ENCODE measurements around the gene PIK3CG.

Gene PIK3CG

DNA sequence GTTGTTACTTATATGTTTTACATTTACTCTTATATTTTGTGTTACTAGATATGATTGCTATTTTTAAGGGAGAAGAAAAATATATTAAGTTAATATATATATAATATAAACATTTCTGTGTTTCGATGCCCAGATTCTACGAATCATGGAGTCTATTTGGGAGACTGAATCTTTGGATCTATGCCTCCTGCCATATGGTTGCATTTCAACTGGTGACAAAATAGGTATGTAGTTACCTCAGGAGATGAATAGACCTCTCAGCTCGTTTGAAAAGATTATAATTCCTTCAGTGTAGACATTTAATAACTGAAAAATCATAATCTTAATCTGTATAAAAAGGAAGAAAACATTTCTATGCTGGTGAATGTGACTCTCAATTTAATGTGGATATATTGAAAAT, 16.9 kb downstream of the PIK3CG start:
- no peak overlapping the region for H3K27ac ChIP-seq
- no peak overlapping the region for H3K4me3 ChIP-seq
- no peaks in the 10 kb centered on the region for H3K27me3 ChIP-seq
- H3K9me3 ChIP-seq = no peaks in the 10 kb centered on the region
- no peak for DNase-seq
- no peaks in the 10 kb centered on the region for H3K4me1 ChIP-seq
- intact Hi-C loops (cut with DNase I; ENCODE audit: low total_unique reads) = no loop called here
- H3K36me3 ChIP-seq = no peaks in the 10 kb centered on the region
- TF ChIP-seq, protein P1, sequence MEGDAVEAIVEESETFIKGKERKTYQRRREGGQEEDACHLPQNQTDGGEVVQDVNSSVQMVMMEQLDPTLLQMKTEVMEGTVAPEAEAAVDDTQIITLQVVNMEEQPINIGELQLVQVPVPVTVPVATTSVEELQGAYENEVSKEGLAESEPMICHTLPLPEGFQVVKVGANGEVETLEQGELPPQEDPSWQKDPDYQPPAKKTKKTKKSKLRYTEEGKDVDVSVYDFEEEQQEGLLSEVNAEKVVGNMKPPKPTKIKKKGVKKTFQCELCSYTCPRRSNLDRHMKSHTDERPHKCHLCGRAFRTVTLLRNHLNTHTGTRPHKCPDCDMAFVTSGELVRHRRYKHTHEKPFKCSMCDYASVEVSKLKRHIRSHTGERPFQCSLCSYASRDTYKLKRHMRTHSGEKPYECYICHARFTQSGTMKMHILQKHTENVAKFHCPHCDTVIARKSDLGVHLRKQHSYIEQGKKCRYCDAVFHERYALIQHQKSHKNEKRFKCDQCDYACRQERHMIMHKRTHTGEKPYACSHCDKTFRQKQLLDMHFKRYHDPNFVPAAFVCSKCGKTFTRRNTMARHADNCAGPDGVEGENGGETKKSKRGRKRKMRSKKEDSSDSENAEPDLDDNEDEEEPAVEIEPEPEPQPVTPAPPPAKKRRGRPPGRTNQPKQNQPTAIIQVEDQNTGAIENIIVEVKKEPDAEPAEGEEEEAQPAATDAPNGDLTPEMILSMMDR (IDR thresholded peaks at IDR 0.05) = no peak

DNA sequence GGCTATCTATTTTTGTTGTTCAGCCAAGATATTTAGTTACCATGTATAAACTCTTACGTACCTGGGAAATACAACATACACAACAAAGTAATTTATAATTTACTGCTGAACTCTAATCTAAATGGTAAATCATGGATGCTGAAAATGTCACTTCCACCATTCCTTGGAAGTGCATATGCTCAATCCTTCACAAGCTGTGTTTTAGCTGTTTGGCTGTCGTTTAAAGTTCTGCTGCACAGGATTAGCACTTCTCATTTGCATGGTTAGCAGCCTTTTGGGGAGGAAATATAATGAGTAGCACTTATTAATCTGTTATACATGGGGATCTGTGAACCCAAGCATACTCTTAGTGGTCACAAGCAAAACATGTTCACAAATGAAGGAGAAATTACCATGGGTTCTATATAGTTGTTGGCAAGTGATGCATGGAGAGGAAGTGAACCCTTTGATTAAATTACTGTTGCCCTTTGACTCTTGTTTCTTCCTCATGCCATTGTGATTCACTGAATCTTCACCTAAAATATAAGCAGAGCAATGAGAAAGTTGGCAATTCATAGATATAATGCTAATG, 18.5 kb downstream of the PIK3CG start:
- Histone ChIP-seq H3K36me3 (no peaks in the 10 kb centered on the region), H3K4me3 (no peak overlapping the region), H3K27ac (no peak overlapping the region), H3K27me3 (no peaks in the 10 kb centered on the region), H3K4me1 (no peaks in the 10 kb centered on the region), H3K9me3 (no peaks in the 10 kb centered on the region)
- no peak for DNase-seq
- TF ChIP-seq, protein P1 (IDR thresholded peaks at IDR 0.05) = no peak
- intact Hi-C loops (cut with DNase I; ENCODE audit: low total_unique reads) = no loop called here

DNA sequence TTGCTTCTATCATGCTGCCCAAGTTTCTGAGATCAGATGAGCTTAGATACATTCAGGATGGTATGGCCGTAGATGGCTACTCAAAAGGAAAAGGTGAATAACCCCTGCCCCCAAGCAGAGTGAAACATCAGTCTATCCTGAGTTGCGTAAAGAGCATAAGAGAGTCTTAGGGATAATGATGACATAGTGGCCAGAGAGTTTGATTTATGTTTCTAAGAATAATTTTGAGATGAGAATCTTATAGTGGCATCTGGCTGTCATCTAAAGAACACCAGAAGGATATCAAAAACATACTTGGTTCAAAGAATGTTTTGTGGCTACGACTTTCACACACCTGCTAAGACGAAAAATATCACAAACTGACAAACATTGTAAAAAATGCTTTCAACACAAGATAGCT, 20.6 kb downstream of the PIK3CG start:
- H3K4me3 ChIP-seq = no peak overlapping the region
- no peaks in the 10 kb centered on the region for H3K36me3 ChIP-seq
- no peaks in the 10 kb centered on the region for H3K27me3 ChIP-seq
- intact Hi-C loops (cut with DNase I; ENCODE audit: low total_unique reads) = no loop called here
- H3K4me1 ChIP-seq = no peaks in the 10 kb centered on the region
- H3K9me3 ChIP-seq = no peaks in the 10 kb centered on the region
- no peak overlapping the region for H3K27ac ChIP-seq
- TF ChIP-seq, protein P1 (IDR thresholded peaks at IDR 0.05) = no peak
- no peak for DNase-seq

DNA sequence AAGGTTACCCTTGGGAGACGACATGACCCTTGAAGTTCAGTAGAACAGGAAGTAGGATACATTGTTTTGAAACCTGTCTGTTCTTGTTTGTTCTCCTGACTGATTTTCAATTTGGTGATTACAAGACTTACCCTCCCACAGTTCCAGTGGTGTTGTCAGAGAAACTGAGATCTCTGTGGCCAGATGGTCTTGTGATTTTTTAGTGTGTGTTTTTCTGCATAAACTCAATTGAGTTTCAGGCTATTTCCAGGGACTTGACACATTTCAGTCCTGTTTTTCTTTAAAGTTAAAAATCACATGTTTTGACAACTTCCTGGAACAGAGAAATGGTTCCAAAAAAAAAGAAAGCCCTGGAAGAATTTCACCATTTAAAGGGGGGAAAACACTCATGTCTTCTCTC, 22.3 kb downstream of the PIK3CG start:
- Histone ChIP-seq H3K4me1 (no peaks in the 10 kb centered on the region), H3K9me3 (no peaks in the 10 kb centered on the region), H3K27ac (no peak overlapping the region), H3K4me3 (no peak overlapping the region), H3K36me3 (no peaks in the 10 kb centered on the region), H3K27me3 (no peaks in the 10 kb centered on the region)
- no peak for DNase-seq
- intact Hi-C loops (cut with DNase I; ENCODE audit: low total_unique reads) = no loop called here
- TF ChIP-seq, protein P1 (IDR thresholded peaks at IDR 0.05) = no peak

DNA sequence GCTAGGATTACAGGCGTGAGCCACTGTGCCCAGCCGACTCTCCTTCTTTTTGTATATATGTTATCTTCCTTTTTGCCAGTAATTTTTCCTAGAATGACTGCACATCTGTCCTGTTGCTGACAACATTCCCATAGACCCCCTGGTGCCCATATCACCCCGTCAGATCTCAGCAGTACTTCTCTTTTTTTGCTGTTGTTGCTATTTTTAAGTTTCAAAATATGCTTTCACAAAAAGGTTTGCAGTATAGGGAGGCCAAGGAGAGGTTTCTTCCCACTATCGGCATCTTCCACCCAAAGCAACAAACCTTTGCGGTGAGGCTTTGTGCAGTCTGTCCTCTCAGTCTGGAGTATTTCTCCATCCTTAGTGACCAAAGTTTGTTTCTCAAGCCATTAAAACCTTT, 23.1 kb downstream of the PIK3CG start:
- H3K4me3 ChIP-seq = no peak overlapping the region
- H3K27ac ChIP-seq = no peak overlapping the region
- H3K36me3 ChIP-seq = no peaks in the 10 kb centered on the region
- intact Hi-C loops (cut with DNase I; ENCODE audit: low total_unique reads) = no loop called here
- TF ChIP-seq, protein P1 (IDR thresholded peaks at IDR 0.05) = no peak
- no peak for DNase-seq
- H3K4me1 ChIP-seq = no peaks in the 10 kb centered on the region
- H3K27me3 ChIP-seq = no peaks in the 10 kb centered on the region
- H3K9me3 ChIP-seq = no peaks in the 10 kb centered on the region

DNA sequence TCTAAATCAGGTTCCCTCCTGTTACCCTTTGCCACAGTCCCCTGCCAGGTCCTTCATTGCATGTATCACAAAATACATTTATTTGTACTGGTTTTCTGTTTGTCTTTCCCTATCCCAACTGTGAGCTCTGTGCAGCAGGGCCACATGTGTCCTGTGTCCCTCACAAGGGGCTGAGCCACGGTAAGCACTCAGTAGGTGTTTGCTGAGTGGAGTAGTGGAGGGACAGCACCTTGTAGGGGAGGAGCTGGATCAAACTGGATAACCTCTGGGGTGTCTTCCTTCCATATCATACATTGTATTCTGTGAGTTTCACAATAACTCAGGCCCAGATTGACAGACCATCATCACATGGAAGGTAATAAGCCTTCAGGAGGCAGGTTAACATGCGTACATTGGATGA, 25.9 kb downstream of the PIK3CG start:
- Histone ChIP-seq H3K9me3 (no peaks in the 10 kb centered on the region), H3K27ac (no peak overlapping the region), H3K36me3 (no peaks in the 10 kb centered on the region), H3K27me3 (no peaks in the 10 kb centered on the region), H3K4me1 (no peaks in the 10 kb centered on the region), H3K4me3 (no peak overlapping the region)
- no peak for DNase-seq
- intact Hi-C loops (cut with DNase I; ENCODE audit: low total_unique reads) = no loop called here
- TF ChIP-seq, protein P1 (IDR thresholded peaks at IDR 0.05) = no peak
